Thyroid gland (tissue), 4 donors: ENCODE data around the gene PRRT1B.

Experiments
- CTCF ChIP-seq, 6 experiments: fragments of 200-600 bp in 3 of 6; fragments of 450-650 bp in 3 of 6; sonication (generic) in 3 of 6; IDR thresholded peaks; one replicate each; pipeline ENCODE4 v1.5.1; 2016 to 2019; ENCODE audit warnings: antibody characterized with exemption in 6 of 6, mild to moderate bottlenecking in 2 of 6, inconsistent platforms in 1 of 6, moderate library complexity in 1 of 6
- POLR2A ChIP-seq, 2 donors: fragments of 450-650 bp; IDR thresholded peaks; one replicate each; pipeline ENCODE4 v1.6.1; 2017; ENCODE audit warnings: antibody characterized with exemption in 2 of 2, mild to moderate bottlenecking in 2 of 2, moderate library complexity in 1 of 2

DNA sequence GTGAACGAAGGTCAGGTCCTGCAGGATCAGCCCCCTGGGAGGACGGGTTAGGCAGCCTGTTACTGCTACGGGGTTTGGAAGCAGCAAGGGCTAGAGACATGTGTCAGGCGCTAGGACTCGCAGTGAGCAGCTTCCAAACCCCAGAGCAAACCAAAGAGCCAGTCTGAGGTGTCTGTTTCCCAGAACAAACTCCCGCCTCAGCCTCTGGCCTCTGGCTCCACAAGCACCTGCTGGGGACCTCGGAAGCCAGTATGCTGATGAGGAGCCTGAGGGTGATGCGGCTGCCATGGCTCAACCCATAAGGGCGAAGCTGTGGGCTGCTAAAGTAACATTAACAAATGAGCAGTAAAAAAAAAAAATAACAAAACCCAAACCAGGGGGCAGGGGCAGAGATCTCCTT is 35.0 kb downstream of the PRRT1B start:
- no peak for TF ChIP-seq CTCF (IDR thresholded peaks at IDR 0.05)
- no peak for TF ChIP-seq POLR2A (IDR thresholded peaks at IDR 0.05)
